NCI-H82 treated with DMSO at 0.1 percent for 48 hours (cell line): ENCODE results near the gene GJE1.

ENCODE experiments used
- DNase-seq: peaks from one replicate; lab custom pipeline; 2025; ENCODE audit not compliant: unreplicated experiment; lab: John Stamatoyannopoulos, UW

The GJE1 gene

GRCh38 chr6:142165227-142165626, 32.5 kb downstream of the GJE1 start:
- no peak for DNase-seq

- DNase-seq: no peak
Measured at GRCh38 chr6:142167071-142167470, 34.3 kb downstream of the GJE1 start.

GRCh38 chr6:142167486-142167885, 34.8 kb downstream of the GJE1 start:
- DNase-seq: no peak

DNA sequence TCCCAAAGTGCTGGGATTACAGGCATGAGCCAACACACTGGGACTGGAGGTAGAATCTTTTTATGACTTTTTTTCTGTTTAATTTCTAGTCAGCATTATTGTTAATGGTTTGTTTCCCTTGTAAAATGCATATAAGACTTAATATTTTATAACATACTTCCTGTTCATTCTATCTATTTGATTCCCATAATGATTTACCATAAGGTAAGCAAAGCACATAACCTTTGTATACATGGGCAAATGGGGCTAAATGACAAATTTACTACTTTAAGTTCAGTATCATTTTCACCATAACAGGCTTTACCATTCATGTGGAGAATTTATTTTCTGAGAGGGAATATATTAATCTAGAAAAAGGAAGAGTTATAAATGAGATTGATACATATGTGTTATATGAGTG, 38.6 kb downstream of the GJE1 start:
- DNase-seq: no peak

DNA sequence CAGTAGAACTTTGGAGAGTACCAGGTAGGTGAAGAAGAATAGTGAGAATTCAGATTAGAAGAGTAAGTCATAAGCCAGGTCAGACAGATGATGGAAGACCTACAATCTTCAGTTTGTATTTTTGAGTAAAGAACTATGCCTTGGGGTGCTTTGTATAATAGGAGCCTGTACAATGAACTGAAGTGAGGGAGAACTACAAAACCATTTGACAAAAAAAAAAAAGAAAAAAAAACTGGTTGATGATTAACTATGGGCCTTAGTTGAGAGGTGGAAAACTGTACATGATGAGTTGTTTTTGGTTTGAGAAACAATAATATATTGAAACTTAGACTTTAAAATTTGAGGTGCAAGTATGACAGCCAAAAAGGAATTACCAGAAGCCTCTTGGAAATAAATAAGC, 40.0 kb downstream of the GJE1 start:
- DNase-seq: no peak

- DNase-seq: no peak
Measured at GRCh38 chr6:142173980-142174379, 41.3 kb downstream of the GJE1 start.

- DNase-seq: no peak
Measured at GRCh38 chr6:142174703-142175102, 42.0 kb downstream of the GJE1 start.

DNA sequence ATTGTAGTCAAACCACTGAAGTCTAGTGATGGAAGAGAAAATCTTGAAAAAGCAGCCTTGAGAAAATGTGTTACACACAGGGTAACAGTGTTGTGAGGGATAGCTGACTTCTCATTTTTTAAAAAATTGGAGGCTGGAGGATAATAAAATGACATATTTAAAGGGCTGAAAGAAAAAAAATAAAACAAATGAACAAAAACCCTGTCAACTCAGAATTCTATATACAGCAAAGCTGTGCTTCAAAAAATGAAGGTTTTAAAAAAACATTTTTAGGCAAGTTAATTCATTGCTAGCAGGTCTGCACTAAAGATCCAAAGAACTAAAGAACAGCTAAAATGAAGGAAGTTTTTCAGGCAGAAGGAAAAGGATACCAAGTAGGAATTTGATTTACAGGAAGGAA, 45.4 kb downstream of the GJE1 start:
- no peak for DNase-seq

GRCh38 chr6:142182004-142182403, 49.3 kb downstream of the GJE1 start:
- no peak for DNase-seq

DNA sequence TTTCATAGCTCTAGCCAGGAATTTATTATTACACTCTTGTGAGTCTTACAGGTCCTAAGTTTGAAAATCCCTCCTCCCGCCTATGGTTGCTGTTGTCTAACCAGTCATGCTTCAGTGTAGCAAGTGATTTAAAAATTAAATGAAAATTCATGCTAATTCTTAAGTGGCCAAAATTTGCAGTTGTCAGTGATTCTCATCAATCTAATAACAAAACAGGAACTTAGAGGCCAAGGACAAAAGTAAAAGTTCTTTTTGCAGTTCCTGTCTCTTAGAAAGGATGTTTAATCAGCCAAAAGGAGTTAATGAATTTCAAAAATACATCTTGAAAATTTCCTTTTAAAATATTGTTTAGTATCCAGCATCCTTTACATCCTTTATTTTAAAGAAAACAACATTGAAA, 50.6 kb downstream of the GJE1 start:
- no peak for DNase-seq

DNA sequence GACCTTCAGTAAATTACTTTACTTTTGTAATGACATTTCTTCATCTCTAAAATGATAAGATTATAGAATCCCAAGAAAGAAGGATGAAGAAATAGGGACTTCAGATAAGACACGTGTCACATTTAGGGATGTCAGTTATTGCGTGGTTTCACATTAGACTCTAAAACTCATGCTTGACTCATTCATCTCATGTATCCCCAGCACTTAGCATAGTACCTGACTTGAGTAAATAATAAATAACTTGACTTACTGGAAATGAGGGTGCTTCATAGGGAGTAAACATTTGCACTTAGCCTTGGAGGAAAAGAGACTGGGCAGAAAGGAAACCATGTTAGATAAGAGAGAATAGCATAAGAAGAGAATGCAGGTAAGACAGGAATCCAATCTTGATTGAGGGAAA, 51.6 kb downstream of the GJE1 start:
- no peak for DNase-seq
